Activated CD8-positive, alpha-beta T cell treated with anti-CD3 and anti-CD28 coated beads for 36 hours (primary cell): ENCODE measurements around the gene FAM222B. TPM values are rescaled to one million over a fixed set of nuclear protein-coding genes. Genes with fewer than 3 reads are reported as not detected.

Experiments used
- ATAC-seq: fragments of 200-7000 bp; cut with Tn5 transposase; one replicate; pipeline ENCODE4 v1.10.0; 2021; ENCODE audit warnings: mild to moderate bottlenecking, moderate library complexity
- CTCF ChIA-PET: fragments of 350-600 bp; sonication (Branson Sonifier 250); formaldehyde crosslinking; loops from one replicate; lab custom pipeline; 2021; ENCODE audit warnings: antibody characterized with exemption; lab: Charles Lee
- POLR2A ChIA-PET: fragments of 350-600 bp; sonication (Branson Sonifier 250); formaldehyde crosslinking; loops from one replicate; lab custom pipeline; 2021; ENCODE audit warnings: antibody characterized with exemption; lab: Charles Lee
- DNase-seq: peaks from one replicate; pipeline ENCODE4 v3.0.0-alpha.2; 2020
- H3K27ac Mint-ChIP-seq: one replicate; pipeline ENCODE4 v1.8.0; 2021; ENCODE audit warnings: mild to moderate bottlenecking, mixed read lengths
- H3K27me3 Mint-ChIP-seq: one replicate; pipeline ENCODE4 v1.8.0; 2021; ENCODE audit warnings: mixed read lengths
- H3K36me3 Mint-ChIP-seq: one replicate; pipeline ENCODE4 v1.8.0; 2021; ENCODE audit warnings: low read depth, mixed read lengths
- H3K4me1 Mint-ChIP-seq: one replicate; pipeline ENCODE4 v1.8.0; 2021; ENCODE audit warnings: low read depth, mixed read lengths
- H3K4me3 Mint-ChIP-seq: one replicate; pipeline ENCODE4 v1.8.0; 2021; ENCODE audit warnings: mild to moderate bottlenecking, moderate library complexity, mixed read lengths
- H3K9me3 Mint-ChIP-seq: one replicate; pipeline ENCODE4 v1.8.0; 2021; ENCODE audit warnings: mixed read lengths
- intact Hi-C: fragments of 100-400 bp; cut with micrococcal nuclease; formaldehyde crosslinking; loops from one replicate; pipeline ENCODE4 v1.10.0; 2022
- total RNA-seq, 2 experiments: library from RNA; stranded (reverse); gene quantifications; one replicate each; pipeline ENCODE4 v1.2.3, GENCODE V29; 2021
- TF ChIP-seq, protein P1 (sequence below): fragments of 200-600 bp; IDR thresholded peaks from one replicate; pipeline ENCODE4 v1.8.0; 2022; ENCODE audit warnings: antibody characterized with exemption, mild to moderate bottlenecking

The FAM222B gene
- total RNA-seq, 2 experiments from 2014 or later = 14.7 to 15.2 TPM

DNA sequence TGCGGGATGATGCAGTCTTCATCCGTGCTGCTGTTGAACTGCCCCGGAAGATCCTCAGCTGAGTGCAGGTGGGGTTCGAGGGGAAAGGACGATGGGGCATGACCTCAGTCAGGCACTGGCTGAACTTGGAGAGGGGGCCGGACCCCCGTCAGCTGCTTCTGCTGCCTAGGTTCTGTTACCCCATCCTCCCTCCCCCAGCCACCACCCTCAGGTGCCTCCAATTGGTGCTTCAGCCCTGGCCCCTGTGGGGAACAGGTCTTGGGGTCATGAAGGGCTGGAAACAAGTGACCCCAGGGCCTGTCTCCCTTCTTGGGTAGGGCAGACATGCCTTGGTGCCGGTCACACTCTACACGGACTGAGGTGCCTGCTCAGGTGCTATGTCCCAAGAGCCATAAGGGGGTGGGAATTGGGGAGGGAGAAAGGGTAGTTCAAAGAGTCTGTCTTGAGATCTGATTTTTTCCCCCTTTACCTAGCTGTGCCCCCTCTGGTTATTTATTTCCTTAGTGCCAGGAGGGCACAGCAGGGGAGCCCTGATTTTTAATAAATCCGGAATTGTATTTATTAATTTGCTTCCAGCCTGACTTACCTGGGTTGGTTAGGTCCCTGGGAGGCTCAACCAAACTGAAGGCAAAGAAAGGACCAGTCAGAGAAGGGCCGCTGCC lies 92.9 kb downstream of the FAM222B start:
- no peak for DNase-seq
- Mint-ChIP-seq H3K4me3 (no peak overlapping the region), H3K9me3 (no peaks in the 10 kb centered on the region), H3K27ac (peak overlapping the region; percentile 38), H3K27me3 (no peaks in the 10 kb centered on the region), H3K36me3 (peaks cover 52% of the 10 kb centered on the region), H3K4me1 (peaks cover 46% of the 10 kb centered on the region)
- TF ChIP-seq, protein P1, sequence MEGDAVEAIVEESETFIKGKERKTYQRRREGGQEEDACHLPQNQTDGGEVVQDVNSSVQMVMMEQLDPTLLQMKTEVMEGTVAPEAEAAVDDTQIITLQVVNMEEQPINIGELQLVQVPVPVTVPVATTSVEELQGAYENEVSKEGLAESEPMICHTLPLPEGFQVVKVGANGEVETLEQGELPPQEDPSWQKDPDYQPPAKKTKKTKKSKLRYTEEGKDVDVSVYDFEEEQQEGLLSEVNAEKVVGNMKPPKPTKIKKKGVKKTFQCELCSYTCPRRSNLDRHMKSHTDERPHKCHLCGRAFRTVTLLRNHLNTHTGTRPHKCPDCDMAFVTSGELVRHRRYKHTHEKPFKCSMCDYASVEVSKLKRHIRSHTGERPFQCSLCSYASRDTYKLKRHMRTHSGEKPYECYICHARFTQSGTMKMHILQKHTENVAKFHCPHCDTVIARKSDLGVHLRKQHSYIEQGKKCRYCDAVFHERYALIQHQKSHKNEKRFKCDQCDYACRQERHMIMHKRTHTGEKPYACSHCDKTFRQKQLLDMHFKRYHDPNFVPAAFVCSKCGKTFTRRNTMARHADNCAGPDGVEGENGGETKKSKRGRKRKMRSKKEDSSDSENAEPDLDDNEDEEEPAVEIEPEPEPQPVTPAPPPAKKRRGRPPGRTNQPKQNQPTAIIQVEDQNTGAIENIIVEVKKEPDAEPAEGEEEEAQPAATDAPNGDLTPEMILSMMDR = no peak
- intact Hi-C loops = loop anchor here (1.0 kb wide), 1 partner anchor 22 kb away; no protein-coding TSS in a partner anchor
- POLR2A ChIA-PET = interaction anchor here (1.0 to 20.7 kb wide), 7 partner anchors 11 to 143 kb away, joined by 3 to 480 read pairs (median 4); partner anchors contain the start of genes NEK8, PROCA1, RPL23A and TLCD1
- CTCF ChIA-PET = interaction anchor here (0.6 to 17.1 kb wide), 30 partner anchors 10 to 202 kb away, joined by 3 to 609 read pairs (median 4); partner anchors contain the start of genes FAM222B, NEK8, PHF12 and PROCA1
- ATAC-seq = no peak

DNA sequence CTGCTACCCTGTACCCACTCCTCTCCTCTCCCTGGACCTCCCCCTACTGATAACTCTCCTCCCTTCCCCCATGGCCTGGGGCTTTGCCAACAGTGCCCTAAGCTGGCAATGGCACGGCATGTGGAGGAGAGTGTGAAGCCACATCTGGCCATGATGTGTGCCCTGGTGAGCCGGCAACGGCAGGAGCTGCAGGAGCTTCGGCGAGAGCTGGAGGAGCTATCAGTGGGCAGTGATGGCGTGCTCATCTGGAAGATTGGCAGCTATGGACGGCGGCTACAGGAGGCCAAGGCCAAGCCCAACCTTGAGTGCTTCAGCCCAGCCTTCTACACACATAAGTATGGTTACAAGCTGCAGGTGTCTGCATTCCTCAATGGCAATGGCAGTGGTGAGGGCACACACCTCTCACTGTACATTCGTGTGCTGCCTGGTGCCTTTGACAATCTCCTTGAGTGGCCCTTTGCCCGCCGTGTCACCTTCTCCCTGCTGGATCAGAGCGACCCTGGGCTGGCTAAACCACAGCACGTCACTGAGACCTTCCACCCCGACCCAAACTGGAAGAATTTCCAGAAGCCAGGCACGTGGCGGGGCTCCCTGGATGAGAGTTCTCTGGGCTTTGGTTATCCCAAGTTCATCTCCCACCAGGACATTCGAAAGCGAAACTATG lies 93.6 kb downstream of the FAM222B start:
- Mint-ChIP-seq H3K27me3 (no peaks in the 10 kb centered on the region), H3K4me3 (peak overlapping the region; percentile 1), H3K36me3 (peaks cover 53% of the 10 kb centered on the region), H3K4me1 (peaks cover 46% of the 10 kb centered on the region), H3K9me3 (no peaks in the 10 kb centered on the region), H3K27ac (peak overlapping the region; percentile 50)
- DNase-seq = no peak
- CTCF ChIA-PET = interaction anchor here (0.8 to 17.1 kb wide), 13 partner anchors 9 to 149 kb away, joined by 3 to 609 read pairs (median 4); partner anchors contain the start of genes NEK8, PROCA1 and TLCD1
- intact Hi-C loops = no loop called here
- ATAC-seq = no peak
- TF ChIP-seq, protein P1 = no peak
- POLR2A ChIA-PET = interaction anchor here (1.1 to 20.7 kb wide), 6 partner anchors 10 to 201 kb away, joined by 3 to 480 read pairs (median 6); partner anchors contain the start of genes NEK8, PROCA1, RPL23A and TLCD1

DNA sequence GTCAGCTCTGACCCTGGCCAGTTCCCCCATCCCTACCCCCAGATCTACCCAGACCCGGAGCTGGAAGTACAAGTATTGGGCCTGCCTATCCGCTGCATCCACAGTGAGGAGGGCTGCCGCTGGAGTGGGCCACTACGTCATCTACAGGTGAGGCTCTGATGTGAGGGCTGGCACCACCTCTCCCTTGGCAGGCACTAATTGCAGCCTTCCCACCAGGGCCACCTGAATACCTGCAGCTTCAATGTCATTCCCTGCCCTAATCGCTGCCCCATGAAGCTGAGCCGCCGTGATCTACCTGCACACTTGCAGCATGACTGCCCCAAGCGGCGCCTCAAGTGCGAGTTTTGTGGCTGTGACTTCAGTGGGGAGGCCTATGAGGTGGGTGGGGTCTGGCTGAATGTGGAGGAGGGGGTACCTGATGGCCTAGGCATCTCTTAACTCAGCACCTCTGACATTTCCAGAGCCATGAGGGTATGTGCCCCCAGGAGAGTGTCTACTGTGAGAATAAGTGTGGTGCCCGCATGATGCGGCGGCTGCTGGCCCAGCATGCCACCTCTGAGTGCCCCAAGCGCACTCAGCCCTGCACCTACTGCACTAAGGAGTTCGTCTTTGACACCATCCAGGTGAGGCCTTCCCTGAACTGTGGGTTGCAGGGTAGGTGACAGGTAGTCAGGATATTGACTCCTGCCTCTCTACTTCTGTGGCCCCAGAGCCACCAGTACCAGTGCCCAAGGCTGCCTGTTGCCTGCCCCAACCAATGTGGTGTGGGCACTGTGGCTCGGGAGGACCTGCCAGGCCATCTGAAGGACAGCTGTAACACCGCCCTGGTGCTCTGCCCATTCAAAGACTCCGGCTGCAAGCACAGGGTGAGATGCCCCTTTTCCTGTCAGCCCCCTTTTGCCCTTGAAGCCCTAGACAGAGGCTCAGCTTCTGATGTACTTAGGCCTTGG lies 94.5 kb downstream of the FAM222B start:
- no peak for ATAC-seq

DNA sequence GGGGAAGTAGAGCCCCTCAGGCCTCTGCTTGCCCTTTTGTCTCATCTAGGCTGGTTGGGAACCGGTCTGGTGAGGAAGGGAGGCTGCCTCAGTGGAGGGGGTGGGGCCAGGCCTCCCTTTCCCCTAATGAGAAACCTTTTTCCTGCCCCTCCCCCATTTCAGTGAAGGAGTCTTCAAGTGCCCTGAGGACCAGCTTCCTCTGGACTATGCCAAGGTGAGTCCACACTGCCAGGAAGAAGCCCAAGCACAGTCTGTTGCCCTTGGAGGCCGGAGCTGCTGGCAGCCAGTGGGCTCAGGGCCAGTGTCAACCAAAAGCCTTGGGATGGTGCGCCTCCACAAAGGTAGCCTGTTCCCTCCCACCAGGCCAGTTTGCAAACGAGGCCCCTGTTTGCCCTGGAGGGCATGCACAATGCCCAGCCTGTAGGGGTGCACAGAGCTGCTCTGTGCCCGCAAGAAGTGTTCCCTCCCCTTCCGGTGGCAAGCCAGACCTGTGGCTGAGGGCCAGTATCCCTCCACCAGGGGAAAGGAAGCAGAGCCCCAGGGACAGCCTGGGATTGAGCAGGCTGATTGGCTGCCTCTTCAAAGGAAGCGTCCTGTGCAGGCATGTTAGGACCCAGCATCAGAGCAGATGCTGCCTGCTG lies 95.4 kb downstream of the FAM222B start:
- ATAC-seq (no peak), DNase-seq (no peak)
- ChIA-PET CTCF (interaction anchor here (5.7 to 17.1 kb wide), 2 partner anchors 16 to 20 kb away, joined by 38 to 609 read pairs; partner anchors contain the start of genes NEK8 and TLCD1), POLR2A (interaction anchor here (1.3 to 20.7 kb wide), 3 partner anchors 10 to 152 kb away, joined by 3 to 480 read pairs (median 10); partner anchors contain the start of genes NEK8, RPL23A and TLCD1)
- Mint-ChIP-seq H3K9me3 (no peaks in the 10 kb centered on the region), H3K27me3 (no peaks in the 10 kb centered on the region), H3K4me3 (peak overlapping the region; percentile 91), H3K4me1 (peaks cover 43% of the 10 kb centered on the region), H3K27ac (peak overlapping the region; percentile 52), H3K36me3 (peaks cover 49% of the 10 kb centered on the region)
- intact Hi-C loops = no loop called here
- TF ChIP-seq, protein P1 = no peak

More for the DNA sequence above, 94.5 kb downstream of the FAM222B start:
- CTCF ChIA-PET = interaction anchor here (3.7 to 17.1 kb wide), 4 partner anchors 15 to 62 kb away, joined by 22 to 609 read pairs (median 74); partner anchors contain the start of genes NEK8 and TLCD1
- TF ChIP-seq, protein P1 = no peak
- POLR2A ChIA-PET = interaction anchor here (1.2 to 20.7 kb wide), 3 partner anchors 9 to 201 kb away, joined by 4 to 480 read pairs (median 8); partner anchors contain the start of genes NEK8, RPL23A and TLCD1
- H3K36me3 Mint-ChIP-seq = peaks cover 53% of the 10 kb centered on the region
- H3K27ac Mint-ChIP-seq = peak overlapping the region; percentile 50
- H3K27me3 Mint-ChIP-seq = no peaks in the 10 kb centered on the region
- intact Hi-C loops = no loop called here
- peaks cover 46% of the 10 kb centered on the region for H3K4me1 Mint-ChIP-seq
- no peak overlapping the region for H3K4me3 Mint-ChIP-seq
- DNase-seq = no peak
- no peaks in the 10 kb centered on the region for H3K9me3 Mint-ChIP-seq
